ENCODE results near the gene PSMB10. TPM values are rescaled to one million over a fixed set of nuclear protein-coding genes. Genes with fewer than 3 reads are reported as not detected.

Gene PSMB10
- total RNA-seq, 1 donor from 2014 or later: 51.9 TPM

DNA sequence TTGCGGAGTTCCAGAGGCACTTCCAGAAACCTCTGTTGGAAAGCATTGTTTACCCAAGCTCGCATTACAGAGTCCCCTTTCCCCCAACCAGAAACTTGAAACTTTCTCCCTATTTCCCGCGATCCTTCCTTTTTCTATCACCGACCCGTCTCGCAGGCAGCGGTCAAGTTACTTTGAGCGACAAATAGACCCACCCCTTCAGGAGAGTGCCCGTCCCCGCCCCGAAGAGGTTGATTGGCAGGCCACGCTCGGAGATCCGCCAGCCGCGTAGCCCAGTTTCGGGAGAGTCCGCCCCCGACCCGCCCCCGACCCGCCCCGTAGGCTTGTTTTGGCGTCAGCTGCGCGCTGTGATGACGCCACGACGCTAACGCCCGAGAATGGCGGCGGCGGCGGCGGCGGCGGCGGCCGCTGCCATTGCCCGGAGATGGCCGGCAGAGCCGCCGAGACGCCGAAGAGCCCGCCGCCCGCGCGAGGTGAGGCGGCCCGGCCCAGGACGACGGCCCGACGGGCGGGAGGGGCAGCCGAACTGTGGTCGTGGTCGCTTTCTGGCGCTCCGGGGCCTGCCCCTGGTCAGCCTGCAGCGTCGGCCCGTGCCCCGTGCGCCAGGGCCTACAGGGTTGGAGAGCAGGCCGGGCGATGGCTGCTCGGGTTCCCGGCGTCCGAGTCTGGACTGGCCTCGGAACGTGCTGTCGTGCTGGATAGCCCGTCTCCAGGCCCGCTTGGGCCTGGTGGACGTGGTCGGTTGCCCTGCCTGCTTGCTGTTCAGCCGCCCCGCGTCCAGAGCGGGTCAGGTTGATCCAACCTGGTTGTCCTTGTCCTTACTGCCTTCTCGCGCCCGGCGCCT is 43.5 kb downstream of the PSMB10 start, which contains the start of gene PSKH1:
TSS of gene PSKH1 (plus strand) at position 356 of the 844 bp plus-strand sequence. CDS start 15,496 bp downstream, outside the sequence.
- Mint-ChIP-seq H3K27me3 (no peaks in the 10 kb centered on the region), H3K4me3 (peak within 1 kb of the TSS; percentile 97), H3K4me1 (ENCODE audit: unreplicated experiment) (peaks cover 26% of the 10 kb centered on the region), H3K9me3 (no peaks in the 10 kb centered on the region), H3K36me3 (no peaks in the 10 kb centered on the region), H3K27ac (peak within 1 kb of the TSS; percentile 99)
- peak; percentile 96 for DNase-seq (ENCODE audit: extremely low spot score, unreplicated experiment)
- TF ChIP-seq, protein P1, sequence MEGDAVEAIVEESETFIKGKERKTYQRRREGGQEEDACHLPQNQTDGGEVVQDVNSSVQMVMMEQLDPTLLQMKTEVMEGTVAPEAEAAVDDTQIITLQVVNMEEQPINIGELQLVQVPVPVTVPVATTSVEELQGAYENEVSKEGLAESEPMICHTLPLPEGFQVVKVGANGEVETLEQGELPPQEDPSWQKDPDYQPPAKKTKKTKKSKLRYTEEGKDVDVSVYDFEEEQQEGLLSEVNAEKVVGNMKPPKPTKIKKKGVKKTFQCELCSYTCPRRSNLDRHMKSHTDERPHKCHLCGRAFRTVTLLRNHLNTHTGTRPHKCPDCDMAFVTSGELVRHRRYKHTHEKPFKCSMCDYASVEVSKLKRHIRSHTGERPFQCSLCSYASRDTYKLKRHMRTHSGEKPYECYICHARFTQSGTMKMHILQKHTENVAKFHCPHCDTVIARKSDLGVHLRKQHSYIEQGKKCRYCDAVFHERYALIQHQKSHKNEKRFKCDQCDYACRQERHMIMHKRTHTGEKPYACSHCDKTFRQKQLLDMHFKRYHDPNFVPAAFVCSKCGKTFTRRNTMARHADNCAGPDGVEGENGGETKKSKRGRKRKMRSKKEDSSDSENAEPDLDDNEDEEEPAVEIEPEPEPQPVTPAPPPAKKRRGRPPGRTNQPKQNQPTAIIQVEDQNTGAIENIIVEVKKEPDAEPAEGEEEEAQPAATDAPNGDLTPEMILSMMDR (conservative IDR thresholded peaks at IDR 0.05): no peak

DNA sequence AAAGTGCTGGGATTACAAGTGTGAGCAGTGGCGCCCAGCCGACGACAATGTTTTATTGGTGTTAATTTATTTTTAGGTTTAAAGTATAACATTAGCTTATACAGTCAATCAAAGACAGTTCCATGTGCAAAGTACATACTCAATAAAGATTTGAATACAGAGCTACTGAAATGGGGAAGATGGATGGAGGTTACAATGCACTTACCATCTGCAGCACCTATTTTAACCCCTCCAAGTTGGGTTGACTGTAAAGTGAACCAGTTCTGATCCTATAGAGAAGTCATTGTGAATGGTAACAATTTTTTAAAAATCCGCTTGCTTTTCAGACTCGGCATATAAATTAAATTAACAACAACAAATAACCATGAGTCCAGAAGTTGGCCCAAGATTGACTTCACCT is 44.3 kb downstream of the PSMB10 start:
- peaks cover 24% of the 10 kb centered on the region for H3K4me1 Mint-ChIP-seq (ENCODE audit: unreplicated experiment)
- peak overlapping the region; percentile 91 for H3K27ac Mint-ChIP-seq

DNA sequence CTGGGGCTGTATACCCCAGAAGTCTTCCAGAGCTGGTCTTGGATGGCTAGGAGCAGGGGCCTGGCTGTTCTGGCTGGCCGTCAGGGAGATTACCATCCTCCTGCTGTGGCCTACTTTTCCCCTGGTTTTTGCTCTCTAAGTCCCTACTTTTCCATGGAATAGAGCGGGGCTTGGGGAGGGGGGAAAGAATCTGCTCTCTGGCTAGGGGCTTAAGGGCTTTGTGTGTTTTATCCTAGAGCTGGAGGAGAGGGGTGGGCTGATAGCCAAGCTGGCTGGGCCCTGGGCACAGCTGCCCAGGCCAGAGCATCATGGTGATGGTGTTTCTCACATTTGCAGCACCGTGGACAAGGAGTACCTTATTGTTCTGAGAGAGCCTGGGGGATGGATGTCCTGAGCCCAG is 48.3 kb downstream of the PSMB10 start:
- peaks cover 4% of the 10 kb centered on the region for H3K36me3 Mint-ChIP-seq
- no peaks in the 10 kb centered on the region for H3K27me3 Mint-ChIP-seq
- no peak overlapping the region for H3K27ac Mint-ChIP-seq
- peaks cover 13% of the 10 kb centered on the region for H3K4me1 Mint-ChIP-seq (ENCODE audit: unreplicated experiment)
- no peaks in the 10 kb centered on the region for H3K9me3 Mint-ChIP-seq
- no peak for DNase-seq (ENCODE audit: extremely low spot score, unreplicated experiment)
- TF ChIP-seq, protein P1 (conservative IDR thresholded peaks at IDR 0.05): no peak
- no peak overlapping the region for H3K4me3 Mint-ChIP-seq

More for the DNA sequence above, 44.3 kb downstream of the PSMB10 start:
- H3K4me3 Mint-ChIP-seq: peak overlapping the region; percentile 88
- H3K36me3 Mint-ChIP-seq: no peaks in the 10 kb centered on the region
- no peaks in the 10 kb centered on the region for H3K27me3 Mint-ChIP-seq
- TF ChIP-seq, protein P1 (conservative IDR thresholded peaks at IDR 0.05): no peak
- no peaks in the 10 kb centered on the region for H3K9me3 Mint-ChIP-seq
- no peak for DNase-seq (ENCODE audit: extremely low spot score, unreplicated experiment)

DNA sequence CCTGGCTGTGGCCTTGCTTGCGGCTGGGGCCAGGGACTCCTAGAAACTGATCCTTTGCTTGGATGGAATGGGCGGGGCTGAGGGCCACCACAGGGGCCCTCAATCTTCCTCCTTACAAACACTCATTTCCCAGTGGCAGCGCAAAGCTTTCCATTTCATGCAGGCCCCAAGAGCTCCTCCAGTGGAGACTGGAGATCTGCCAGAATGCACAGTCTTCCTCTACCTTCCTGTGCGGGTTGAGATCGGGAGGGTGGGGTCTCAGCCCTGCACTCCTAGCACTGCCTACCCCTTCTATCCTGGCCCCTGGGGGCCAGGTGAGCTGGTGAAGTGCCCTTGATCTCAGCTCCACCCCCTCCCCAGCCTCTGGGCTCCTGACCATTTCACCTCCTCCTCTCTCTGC is 50.3 kb downstream of the PSMB10 start:
- TF ChIP-seq, protein P1 (conservative IDR thresholded peaks at IDR 0.05): no peak
- no peak overlapping the region for H3K4me3 Mint-ChIP-seq
- no peaks in the 10 kb centered on the region for H3K27me3 Mint-ChIP-seq
- no peak for DNase-seq (ENCODE audit: extremely low spot score, unreplicated experiment)
- H3K4me1 Mint-ChIP-seq (ENCODE audit: unreplicated experiment): peaks cover 5% of the 10 kb centered on the region
- peaks cover 4% of the 10 kb centered on the region for H3K36me3 Mint-ChIP-seq
- H3K27ac Mint-ChIP-seq: no peak overlapping the region
- H3K9me3 Mint-ChIP-seq: no peaks in the 10 kb centered on the region

DNA sequence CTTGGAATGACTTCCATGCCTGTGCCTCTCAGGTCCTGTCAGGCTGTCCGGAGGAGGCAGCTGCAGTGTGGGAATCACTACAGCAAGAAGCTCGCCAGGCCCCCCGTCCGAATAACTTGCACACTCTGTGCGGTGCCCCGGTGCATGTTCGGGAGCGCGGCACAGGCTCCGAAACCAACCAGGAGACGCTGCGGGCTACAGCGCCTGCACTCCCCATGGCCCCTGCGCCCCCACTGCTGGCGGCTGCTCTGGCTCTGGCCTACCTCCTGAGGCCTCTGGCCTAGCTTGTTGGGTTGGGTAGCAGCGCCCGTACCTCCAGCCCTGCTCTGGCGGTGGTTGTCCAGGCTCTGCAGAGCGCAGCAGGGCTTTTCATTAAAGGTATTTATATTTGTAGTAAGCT is 50.7 kb downstream of the PSMB10 start:
- no peaks in the 10 kb centered on the region for H3K9me3 Mint-ChIP-seq
- H3K27me3 Mint-ChIP-seq: no peaks in the 10 kb centered on the region
- peaks cover 4% of the 10 kb centered on the region for H3K36me3 Mint-ChIP-seq
- H3K4me1 Mint-ChIP-seq (ENCODE audit: unreplicated experiment): peaks cover 5% of the 10 kb centered on the region
- TF ChIP-seq, protein P1 (conservative IDR thresholded peaks at IDR 0.05): no peak
- H3K27ac Mint-ChIP-seq: no peak overlapping the region
- H3K4me3 Mint-ChIP-seq: no peak overlapping the region
- DNase-seq (ENCODE audit: extremely low spot score, unreplicated experiment): no peak
